ENCODE results near the gene PARP15. TPM values are rescaled to one million over a fixed set of nuclear protein-coding genes. Genes with fewer than 3 reads are reported as not detected.

Gene PARP15
- total RNA-seq, 2 donors from 2014 or later, result 0.74 to 1.1 TPM

GRCh38 chr3:122623031-122623829 lies 45.8 kb downstream of the PARP15 start:
- no peaks in the 10 kb centered on the region for H3K9me3 ChIP-seq
- H3K9ac ChIP-seq (ENCODE audit: low read depth in 2 of 2, low read length in 2 of 2), result no peak overlapping the region
- DNase-seq, result no peak
- no peaks in the 10 kb centered on the region for H3K27me3 ChIP-seq
- H3K4me3 ChIP-seq, result no peak overlapping the region
- no peak overlapping the region for H3K27ac ChIP-seq
- no peaks in the 10 kb centered on the region for H3K36me3 ChIP-seq
- intact Hi-C loops (cut with DNase I), result no loop called here
- no peak for TF ChIP-seq CTCF (IDR thresholded peaks at IDR 0.05)
- H3K4me1 ChIP-seq, result no peaks in the 10 kb centered on the region

- no peaks in the 10 kb centered on the region for H3K36me3 ChIP-seq
- no peak overlapping the region for H3K27ac ChIP-seq
- H3K9ac ChIP-seq (ENCODE audit: low read depth in 2 of 2, low read length in 2 of 2), result no peak overlapping the region
- H3K27me3 ChIP-seq, result no peaks in the 10 kb centered on the region
- DNase-seq, result no peak
- no peak overlapping the region for H3K4me3 ChIP-seq
- no peaks in the 10 kb centered on the region for H3K4me1 ChIP-seq
- no peak for TF ChIP-seq CTCF (IDR thresholded peaks at IDR 0.05)
- H3K9me3 ChIP-seq, result no peaks in the 10 kb centered on the region
- intact Hi-C loops (cut with DNase I), result no loop called here
These were observed 49.2 kb downstream of the PARP15 start for GRCh38 chr3:122626515-122627180.

GRCh38 chr3:122627301-122627700 lies 49.9 kb downstream of the PARP15 start:
- Histone ChIP-seq H3K4me1 (no peaks in the 10 kb centered on the region), H3K9ac (ENCODE audit: low read depth in 2 of 2, low read length in 2 of 2) (no peak overlapping the region), H3K36me3 (no peaks in the 10 kb centered on the region), H3K9me3 (no peaks in the 10 kb centered on the region), H3K27ac (no peak overlapping the region), H3K27me3 (no peaks in the 10 kb centered on the region), H3K4me3 (no peak overlapping the region)
- DNase-seq, result no peak
- intact Hi-C loops (cut with DNase I), result no loop called here
- no peak for TF ChIP-seq CTCF (IDR thresholded peaks at IDR 0.05)

GRCh38 chr3:122628567-122628966 lies 51.1 kb downstream of the PARP15 start:
- no peaks in the 10 kb centered on the region for H3K36me3 ChIP-seq
- H3K27me3 ChIP-seq, result no peaks in the 10 kb centered on the region
- no peak overlapping the region for H3K9ac ChIP-seq (ENCODE audit: low read depth in 2 of 2, low read length in 2 of 2)
- no peak for TF ChIP-seq CTCF (IDR thresholded peaks at IDR 0.05)
- no peak overlapping the region for H3K27ac ChIP-seq
- no peaks in the 10 kb centered on the region for H3K9me3 ChIP-seq
- intact Hi-C loops (cut with DNase I), result no loop called here
- DNase-seq, result no peak
- H3K4me3 ChIP-seq, result no peak overlapping the region
- H3K4me1 ChIP-seq, result no peaks in the 10 kb centered on the region

- no peak for DNase-seq
- no peaks in the 10 kb centered on the region for H3K4me1 ChIP-seq
- no peak overlapping the region for H3K27ac ChIP-seq
- H3K9ac ChIP-seq (ENCODE audit: low read depth in 2 of 2, low read length in 2 of 2), result no peak overlapping the region
- no peak overlapping the region for H3K4me3 ChIP-seq
- TF ChIP-seq CTCF (IDR thresholded peaks at IDR 0.05), result no peak
- H3K36me3 ChIP-seq, result no peaks in the 10 kb centered on the region
- H3K27me3 ChIP-seq, result no peaks in the 10 kb centered on the region
- no peaks in the 10 kb centered on the region for H3K9me3 ChIP-seq
- intact Hi-C loops (cut with DNase I), result no loop called here
These were observed 52.3 kb downstream of the PARP15 start for GRCh38 chr3:122629763-122630162.
